Fibroblast of the conjunctiva (primary cell): ENCODE data around the gene TSC22D4.
"Not testable (repeated sequence)": the region's sequence is repeated elsewhere in the genome, so short reads cannot be mapped to it uniquely, and the experiment has no call there.

Source experiments
- DNase-seq: peaks from one replicate; pipeline ENCODE4 v3.0.0-alpha.2; 2010; ENCODE audit warnings: low read depth

The TSC22D4 gene

GRCh38 chr7:100472854-100473499 is 6.0 kb downstream of the TSC22D4 start:
- no peak for DNase-seq

DNA sequence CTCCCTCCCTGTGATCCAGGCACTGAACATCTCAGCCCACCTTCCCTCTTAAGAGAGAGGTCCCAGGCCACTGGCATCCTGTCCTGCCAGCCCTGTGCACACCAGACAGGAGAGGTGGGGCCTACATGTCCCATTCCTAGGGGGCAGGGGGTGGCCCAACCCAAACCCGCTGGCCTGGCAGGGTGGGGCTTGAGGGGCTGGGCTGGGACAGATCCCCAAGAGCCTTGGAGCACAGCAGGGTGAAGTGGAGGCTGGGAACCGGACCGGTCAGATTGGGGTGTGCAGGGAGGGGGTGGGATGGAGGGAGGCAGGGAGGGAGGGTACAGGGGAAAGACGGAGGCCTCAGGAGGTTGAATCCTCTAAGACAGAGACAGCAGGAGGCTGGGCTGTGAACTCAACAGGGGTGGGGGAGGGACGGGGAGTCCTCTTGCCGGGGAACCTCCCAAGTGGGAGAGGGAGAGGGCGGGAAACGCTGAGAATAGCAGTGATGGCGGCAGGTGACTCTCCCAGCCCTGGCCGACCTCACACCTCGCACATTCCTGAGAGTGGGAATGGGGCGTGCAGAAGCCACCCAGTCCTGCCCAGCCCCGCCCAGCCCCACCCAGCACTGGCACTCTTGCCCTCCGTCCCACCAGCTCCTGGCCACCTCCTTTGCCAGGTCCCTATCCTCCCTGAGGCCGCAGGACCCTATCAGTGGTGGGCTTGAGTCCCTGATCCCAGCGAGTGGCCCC is 6.7 kb downstream of the TSC22D4 start:
- no peak for DNase-seq

DNA sequence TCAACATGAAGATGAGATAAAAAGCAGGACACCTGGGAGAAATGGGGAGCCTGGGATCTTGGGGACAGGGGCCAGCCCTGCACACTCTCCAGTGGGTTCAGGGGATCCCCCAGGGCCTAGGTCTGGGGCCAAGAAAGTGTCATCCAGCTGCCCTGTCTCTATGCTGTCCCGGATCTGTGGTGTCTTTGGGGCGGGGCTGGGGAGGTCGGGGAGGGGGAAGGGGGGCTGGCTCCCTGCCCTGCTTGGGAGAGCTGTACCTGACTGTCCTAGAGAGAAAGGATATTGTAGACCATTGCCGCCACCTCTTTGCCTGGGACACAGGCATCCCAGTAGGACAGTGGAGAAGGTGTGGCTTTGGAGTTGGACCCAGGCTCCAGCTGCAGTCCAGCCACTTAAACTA is 8.0 kb downstream of the TSC22D4 start:
- no peak for DNase-seq

DNA sequence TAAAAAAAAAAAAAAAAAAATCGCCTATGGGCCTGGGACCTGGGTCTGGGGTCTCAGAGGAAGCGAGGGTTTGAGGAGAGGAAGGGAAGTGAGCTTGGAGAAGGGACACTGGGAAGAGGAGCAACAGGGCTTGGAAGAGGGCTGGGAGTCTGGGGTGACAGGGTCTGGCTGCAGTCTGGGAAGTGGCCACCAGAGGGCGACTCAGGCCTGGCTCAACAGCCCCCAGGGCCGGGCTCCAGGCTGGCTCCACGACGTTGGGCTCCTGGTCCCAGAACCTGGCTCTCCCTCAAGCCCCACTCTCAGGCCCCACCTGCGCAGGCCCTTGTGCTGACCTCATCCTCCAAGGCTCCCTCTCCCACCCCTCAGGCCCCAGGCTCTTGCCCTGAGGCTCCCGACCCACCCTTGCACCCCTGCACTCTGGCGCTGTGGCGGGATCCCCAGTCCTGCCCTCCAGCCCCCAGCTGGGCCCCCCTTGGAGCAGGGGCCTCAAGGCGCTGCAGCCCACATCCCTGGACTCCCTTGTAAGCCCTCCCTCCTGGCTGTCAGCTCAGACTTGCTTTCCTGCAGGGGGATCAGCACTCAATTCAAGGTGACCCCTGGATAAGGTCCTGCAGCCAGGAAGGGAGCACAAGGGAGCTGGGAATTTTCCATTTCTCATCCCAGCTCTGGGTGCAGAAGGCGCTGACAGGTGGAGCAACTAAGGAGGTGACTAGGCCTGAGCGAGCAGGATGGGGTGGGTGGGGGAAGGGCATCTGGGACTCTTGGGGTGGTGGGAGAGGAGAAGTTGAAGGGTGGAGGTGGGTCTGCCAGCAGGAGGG is 9.6 kb downstream of the TSC22D4 start:
- DNase-seq, result peak; percentile 57

DNA sequence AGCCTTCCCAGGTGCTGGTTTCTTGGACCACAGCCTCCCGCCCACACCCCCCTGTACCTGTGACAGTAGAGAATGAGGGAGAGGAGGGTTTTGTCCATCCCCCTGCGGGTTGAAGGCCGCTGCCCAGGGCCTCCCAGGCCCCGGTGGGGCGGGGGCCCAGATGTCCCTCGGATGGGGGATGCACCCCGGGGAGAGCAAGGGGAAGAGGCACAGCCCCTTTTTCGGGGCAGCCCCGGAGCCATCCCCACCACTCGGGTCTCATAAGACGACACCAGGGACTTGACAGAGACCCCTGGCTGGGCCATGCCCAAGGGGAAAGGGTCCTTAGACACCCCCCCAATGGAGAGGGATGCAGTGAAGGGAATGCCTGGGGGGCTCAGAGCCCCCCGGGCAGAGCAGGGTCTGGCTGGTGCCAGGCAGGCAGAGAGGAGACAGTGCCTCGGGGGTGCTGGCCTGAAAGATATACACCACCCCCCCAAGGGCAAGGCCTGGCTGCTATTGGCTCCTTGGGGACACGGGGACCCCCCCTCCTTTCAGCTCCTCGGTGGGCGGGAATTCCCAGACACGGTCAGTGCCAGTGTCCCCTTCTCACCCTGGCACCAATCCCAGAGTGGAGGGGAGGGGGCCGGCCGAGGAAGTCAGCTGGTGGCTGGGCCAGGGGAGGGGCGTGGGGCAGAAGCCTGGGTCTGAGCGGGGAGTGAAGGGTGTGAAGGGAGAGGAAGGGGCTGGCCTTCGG is 11.2 kb downstream of the TSC22D4 start:
- no peak for DNase-seq

DNA sequence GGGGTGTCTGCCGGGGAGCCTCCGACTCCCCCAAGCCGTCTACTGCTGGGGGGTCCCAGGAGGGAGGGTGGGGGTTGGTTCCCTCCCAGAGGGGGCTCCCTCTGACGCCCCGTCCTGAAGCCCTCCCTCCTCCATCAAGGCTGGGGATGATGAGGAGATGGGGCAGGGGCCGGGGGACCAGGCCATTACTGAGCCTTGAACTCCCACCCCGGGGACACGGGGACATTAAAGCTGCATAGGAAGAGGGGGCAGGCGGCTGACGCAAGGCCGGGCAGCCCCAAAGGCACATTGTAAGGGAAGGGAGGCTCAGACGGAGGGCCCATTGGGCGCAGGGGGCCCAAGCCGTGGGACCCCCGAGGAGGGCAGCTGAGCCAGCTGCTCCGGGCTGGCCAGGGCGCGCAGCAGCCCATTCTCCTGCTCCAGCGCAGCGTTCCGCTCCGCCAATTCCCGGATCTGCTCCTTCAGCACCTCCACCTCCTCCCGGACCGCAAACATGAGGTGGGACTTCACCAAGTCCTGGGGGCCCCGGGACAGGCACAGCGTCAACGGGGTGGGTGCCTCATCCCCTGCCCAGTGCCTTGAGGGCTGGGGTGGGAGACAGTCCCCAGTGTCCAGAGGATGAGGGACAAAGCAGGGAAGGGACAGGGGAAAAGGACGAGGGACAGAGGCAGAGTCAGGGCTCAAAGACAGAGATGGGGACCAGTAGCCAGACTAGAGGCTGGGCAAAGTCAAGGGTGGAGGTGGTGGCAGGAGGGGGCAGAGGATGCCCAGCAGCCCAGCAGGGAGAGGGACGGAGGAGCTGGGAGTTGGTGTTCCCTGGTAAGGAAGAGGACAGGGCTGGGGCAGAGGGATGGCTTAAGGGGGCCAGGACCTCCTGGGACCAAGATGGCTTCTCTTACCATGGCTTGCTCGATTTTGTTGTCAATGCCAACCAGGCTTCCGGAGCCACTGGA is 12.1 kb downstream of the TSC22D4 start:
- no peak for DNase-seq

DNA sequence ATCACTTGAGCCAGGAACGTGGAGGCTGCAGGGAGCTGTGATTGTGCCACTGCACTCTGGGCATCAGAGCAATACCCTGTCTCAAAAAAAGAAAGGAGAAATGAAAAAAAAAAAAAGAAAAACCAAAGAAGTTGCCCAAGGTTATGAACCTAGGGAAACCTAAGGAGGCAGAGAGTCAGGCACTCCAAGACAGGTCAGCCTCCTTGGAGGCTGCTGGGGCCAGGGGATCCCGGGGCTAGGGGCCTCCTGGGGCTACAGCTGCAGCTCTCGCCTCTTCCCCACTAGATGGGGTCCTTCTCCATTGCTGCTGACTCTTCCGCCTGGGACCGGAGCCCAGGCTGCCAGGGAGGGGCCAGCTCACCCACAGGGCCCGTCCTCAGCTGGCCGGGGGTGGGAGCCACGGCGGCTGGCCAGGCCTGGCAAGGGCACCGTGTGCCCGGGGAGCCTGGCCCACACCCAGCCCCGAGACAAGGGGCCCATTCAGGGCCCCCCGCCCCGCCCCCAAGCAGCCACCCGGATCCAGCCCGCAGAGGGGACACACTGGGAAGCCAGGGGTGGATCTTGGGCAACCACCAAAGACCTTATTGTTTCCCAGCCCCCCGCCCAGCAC is 13.2 kb downstream of the TSC22D4 start:
- peak; percentile 66 for DNase-seq

- DNase-seq, result no peak
These were observed 13.7 kb downstream of the TSC22D4 start for GRCh38 chr7:100465299-100465698.

GRCh38 chr7:100464791-100465190 is 14.2 kb downstream of the TSC22D4 start:
- no peak for DNase-seq

GRCh38 chr7:100464210-100464660 is 14.8 kb downstream of the TSC22D4 start, which contains the start of gene SPACDR:
Gene SPACDR, minus strand, starts transcription at chr7:100464260. Its CDS starts 235 bp downstream, at chr7:100464025.
- no peak for DNase-seq

- DNase-seq, result no peak
These were observed 22.0 kb downstream of the TSC22D4 start for GRCh38 chr7:100457033-100457432.

DNA sequence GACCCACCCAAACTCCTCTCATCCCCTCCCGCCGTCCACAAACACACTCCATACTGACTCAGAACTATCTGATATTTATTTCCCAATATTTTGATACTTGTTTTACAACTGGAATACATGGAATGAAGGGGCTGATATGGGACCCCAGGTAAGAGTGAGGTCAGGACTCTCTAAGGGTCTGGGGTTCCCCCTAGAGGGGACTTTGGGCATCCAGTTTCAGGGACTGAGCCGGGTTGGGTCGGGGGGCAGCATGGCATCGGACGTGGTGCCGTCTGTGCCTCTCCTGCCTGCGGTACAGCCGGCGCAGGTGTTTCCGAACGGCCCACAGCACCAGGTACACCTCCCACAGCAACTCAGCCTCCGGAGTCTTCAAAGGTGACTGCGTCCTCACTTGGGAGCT is 22.5 kb downstream of the TSC22D4 start:
- DNase-seq, result no peak

DNA sequence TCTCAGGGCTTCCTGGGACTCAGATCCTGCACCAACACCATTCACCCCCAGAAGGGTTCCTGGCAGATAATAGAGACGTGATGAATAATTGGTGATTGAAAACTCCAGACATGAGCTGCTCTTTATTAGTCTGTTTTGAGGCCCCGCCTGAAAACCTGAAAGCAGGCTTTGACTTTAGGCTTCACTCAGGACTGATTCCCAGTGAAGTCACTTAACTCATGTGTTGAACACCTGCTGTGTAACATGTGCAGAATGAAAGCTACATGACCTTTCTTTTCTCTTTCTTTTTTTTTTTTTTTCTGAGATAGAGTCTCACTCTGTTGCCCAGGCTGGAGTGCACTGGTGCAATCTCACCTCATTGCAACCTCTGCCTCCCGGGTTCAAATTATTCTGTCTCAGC is 23.8 kb downstream of the TSC22D4 start:
- no peak for DNase-seq

GRCh38 chr7:100453854-100454253 is 25.2 kb downstream of the TSC22D4 start:
- not testable (repeated sequence) for DNase-seq

DNA sequence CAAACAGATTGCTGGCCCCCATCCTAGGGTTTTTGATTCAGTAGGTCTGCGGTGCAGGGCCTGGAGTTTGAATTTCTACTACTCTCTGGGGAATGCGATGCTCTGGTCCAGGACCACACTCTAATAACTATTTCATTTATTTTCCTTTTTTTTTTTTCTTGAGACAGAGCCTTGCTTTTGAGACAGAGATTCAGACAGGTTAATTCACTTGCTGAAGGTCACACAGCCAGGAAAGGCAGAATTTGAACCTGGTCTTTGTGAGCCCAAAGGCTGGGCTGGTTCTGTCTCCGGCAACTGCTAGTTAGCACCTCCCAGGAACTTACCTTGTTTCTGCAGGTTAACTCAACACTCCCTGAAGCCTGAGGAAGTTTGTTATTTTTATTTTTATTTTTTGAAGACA is 26.5 kb downstream of the TSC22D4 start:
- DNase-seq, result no peak

- DNase-seq, result no peak
These were observed 29.7 kb downstream of the TSC22D4 start for GRCh38 chr7:100449190-100449795.

DNA sequence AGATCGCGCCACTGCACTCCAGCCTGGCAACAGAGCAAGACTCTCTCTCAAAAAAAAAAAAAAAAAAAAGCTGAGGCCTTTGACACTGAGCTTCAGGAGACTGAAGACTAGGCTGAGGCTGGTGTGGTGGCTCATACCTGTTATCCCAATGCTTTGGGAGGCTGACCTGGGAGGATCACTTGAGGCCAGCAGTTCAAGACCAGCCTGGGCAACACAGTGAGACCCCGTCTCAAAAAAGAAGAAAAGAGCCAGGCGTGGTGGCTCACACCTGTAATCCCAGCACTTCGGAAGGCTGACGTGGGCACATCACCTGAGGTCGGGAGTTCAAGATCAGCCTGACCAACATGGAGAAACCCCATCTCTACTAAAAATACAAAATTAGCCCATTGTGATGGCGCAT is 31.7 kb downstream of the TSC22D4 start:
- DNase-seq, result not testable (repeated sequence)

- no peak for DNase-seq
These were observed 33.0 kb downstream of the TSC22D4 start for GRCh38 chr7:100446040-100446439.

- no peak for DNase-seq
These were observed 34.4 kb downstream of the TSC22D4 start for GRCh38 chr7:100444311-100445278.
